Prostate gland (tissue), 2 donors: Measurements from ENCODE around the gene ACIN1. TPM values are rescaled to one million over a fixed set of nuclear protein-coding genes. Genes with fewer than 3 reads are reported as not detected.
A peak's percentile ranks its signal among the peaks of the same experiment; 100 is the strongest.

Experiments used
- DNase-seq: peaks from one replicate; pipeline ENCODE4 v3.0.0-alpha.2; 2019; ENCODE audit warnings: low spot score
- H3K27ac ChIP-seq, 2 donors: fragments of 200-600 bp; sonication (generic); 2 replicates each; pipeline ENCODE4 v1.5.1; 2017 to 2019
- H3K27me3 ChIP-seq: fragments of 200-600 bp; sonication (generic); replicated peaks from 2 replicates; pipeline ENCODE4 v1.5.1; 2019; ENCODE audit not compliant: insufficient read depth
- H3K36me3 ChIP-seq, 2 donors: fragments of 200-600 bp; sonication (generic); 1 replicate in 1 of 2; 2 replicates in 1 of 2; pipeline versions ENCODE4 v1.5.1 to v1.8.1; 2017 to 2019
- H3K4me1 ChIP-seq: fragments of 200-600 bp; sonication (generic); replicated peaks from 2 replicates; pipeline ENCODE4 v1.5.1; 2019
- H3K4me3 ChIP-seq, 2 donors: fragments of 200-600 bp; sonication (generic); 2 replicates each; pipeline ENCODE4 v1.5.1; 2017 to 2019
- H3K9me3 ChIP-seq: fragments of 200-600 bp; sonication (generic); 2 replicates; pipeline ENCODE4 v1.5.1; 2017
- POLR2A ChIP-seq: fragments of 450-650 bp; IDR thresholded peaks from one replicate; pipeline ENCODE4 v1.6.1; 2016; ENCODE audit warnings: antibody characterized with exemption, mild to moderate bottlenecking
- POLR2AphosphoS5 ChIP-seq: sonication (generic); formaldehyde crosslinking; IDR thresholded peaks from one replicate; pipeline ENCODE4 v1.6.1; 2017; ENCODE audit warnings: antibody characterized with exemption
- WGBS: methylation state at CpG from one replicate; pipeline ENCODE4 v1.1.5; 2018; 5-methylcytosine and 5-hydroxymethylcytosine counted together
- intact Hi-C: fragments of 100-400 bp; cut with DNase I; formaldehyde crosslinking; loops from one replicate; pipeline ENCODE4 v1.14.2; 2022
- total RNA-seq, 2 donors: library from RNA; depleted of rRNA; stranded (reverse); fragments of >200 nt; gene quantifications; one replicate each; pipeline ENCODE4 v1.1.0, GENCODE V29; 2016
- TF ChIP-seq, protein P1 (sequence below), 4 experiments: fragments of 200-600 bp in 2 of 4; fragments of 450-650 bp in 2 of 4; sonication (generic) in 2 of 4; IDR thresholded peaks; 1 replicate in 3 of 4; 2 replicates in 1 of 4; pipeline ENCODE4 v1.5.1; 2016 to 2019; ENCODE audit warnings: antibody characterized with exemption in 4 of 4, mild to moderate bottlenecking in 2 of 4, moderate library complexity in 2 of 4

Gene ACIN1, protein sequence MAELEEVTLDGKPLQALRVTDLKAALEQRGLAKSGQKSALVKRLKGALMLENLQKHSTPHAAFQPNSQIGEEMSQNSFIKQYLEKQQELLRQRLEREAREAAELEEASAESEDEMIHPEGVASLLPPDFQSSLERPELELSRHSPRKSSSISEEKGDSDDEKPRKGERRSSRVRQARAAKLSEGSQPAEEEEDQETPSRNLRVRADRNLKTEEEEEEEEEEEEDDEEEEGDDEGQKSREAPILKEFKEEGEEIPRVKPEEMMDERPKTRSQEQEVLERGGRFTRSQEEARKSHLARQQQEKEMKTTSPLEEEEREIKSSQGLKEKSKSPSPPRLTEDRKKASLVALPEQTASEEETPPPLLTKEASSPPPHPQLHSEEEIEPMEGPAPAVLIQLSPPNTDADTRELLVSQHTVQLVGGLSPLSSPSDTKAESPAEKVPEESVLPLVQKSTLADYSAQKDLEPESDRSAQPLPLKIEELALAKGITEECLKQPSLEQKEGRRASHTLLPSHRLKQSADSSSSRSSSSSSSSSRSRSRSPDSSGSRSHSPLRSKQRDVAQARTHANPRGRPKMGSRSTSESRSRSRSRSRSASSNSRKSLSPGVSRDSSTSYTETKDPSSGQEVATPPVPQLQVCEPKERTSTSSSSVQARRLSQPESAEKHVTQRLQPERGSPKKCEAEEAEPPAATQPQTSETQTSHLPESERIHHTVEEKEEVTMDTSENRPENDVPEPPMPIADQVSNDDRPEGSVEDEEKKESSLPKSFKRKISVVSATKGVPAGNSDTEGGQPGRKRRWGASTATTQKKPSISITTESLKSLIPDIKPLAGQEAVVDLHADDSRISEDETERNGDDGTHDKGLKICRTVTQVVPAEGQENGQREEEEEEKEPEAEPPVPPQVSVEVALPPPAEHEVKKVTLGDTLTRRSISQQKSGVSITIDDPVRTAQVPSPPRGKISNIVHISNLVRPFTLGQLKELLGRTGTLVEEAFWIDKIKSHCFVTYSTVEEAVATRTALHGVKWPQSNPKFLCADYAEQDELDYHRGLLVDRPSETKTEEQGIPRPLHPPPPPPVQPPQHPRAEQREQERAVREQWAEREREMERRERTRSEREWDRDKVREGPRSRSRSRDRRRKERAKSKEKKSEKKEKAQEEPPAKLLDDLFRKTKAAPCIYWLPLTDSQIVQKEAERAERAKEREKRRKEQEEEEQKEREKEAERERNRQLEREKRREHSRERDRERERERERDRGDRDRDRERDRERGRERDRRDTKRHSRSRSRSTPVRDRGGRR
- 100 to 1,000 TPM in 1 of 2 donors, 10 to 100 TPM in 1; 86.6 to 168 TPM for total RNA-seq

DNA sequence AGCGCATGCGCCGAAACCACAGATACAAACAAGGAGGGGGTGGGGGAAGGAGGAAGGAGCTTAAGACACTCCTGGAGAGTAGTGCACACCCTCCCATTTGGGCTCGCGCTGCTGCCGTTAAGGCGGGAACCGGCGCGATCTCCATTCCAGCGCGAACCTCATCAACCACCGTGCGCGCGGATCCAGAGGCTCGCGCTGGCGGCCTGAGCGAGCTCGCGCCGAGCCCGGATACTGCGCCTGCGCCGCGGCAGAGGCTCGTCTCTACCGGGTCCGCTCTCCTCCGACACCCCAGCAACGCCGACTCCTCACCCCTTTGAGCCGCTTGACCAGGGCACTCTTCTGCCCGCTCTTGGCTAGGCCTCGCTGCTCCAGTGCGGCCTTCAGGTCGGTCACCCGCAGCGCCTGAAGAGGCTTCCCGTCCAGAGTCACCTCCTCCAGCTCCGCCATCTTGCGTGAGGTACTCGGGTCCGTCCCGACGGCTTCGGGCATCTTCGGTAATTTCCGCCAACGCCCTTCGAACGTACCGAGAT, at the start of gene ACIN1:
Gene ACIN1, minus strand, starts transcription at position 471 of the 530 bp plus-strand sequence. Its CDS starts 24 bp downstream, at position 447.
- peak; percentile 69 for DNase-seq

DNA sequence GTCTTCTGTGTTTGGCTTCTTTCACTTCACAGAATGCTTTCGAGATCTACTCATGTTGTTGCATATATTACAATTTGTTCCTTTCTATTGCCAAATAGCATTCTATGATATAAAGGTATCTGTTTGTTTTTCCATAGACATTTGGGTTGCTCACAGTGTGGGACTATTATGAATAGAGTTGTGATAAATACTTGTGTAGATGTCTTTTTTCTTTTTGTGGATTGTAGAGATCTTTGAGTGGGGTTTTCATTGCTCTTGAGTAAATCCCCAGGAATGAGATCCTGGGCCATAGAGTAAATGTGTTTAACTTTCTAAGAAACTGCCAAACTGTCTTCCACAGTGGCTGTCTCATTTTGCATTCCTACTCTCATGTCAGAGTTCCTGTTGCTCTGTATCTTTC, 49.0 kb upstream of the ACIN1 start:
- H3K4me3 ChIP-seq = no peak overlapping the region
- H3K27ac ChIP-seq = peak overlapping the region in 1 of 2 donors; percentile 47
- peaks cover 3 to 13% of the 10 kb centered on the region in 2 donors for H3K36me3 ChIP-seq
- H3K9me3 ChIP-seq = no peaks in the 10 kb centered on the region
- 15% methylated on average over 1 of the region's 1 CpG for WGBS
- TF ChIP-seq, protein P1, sequence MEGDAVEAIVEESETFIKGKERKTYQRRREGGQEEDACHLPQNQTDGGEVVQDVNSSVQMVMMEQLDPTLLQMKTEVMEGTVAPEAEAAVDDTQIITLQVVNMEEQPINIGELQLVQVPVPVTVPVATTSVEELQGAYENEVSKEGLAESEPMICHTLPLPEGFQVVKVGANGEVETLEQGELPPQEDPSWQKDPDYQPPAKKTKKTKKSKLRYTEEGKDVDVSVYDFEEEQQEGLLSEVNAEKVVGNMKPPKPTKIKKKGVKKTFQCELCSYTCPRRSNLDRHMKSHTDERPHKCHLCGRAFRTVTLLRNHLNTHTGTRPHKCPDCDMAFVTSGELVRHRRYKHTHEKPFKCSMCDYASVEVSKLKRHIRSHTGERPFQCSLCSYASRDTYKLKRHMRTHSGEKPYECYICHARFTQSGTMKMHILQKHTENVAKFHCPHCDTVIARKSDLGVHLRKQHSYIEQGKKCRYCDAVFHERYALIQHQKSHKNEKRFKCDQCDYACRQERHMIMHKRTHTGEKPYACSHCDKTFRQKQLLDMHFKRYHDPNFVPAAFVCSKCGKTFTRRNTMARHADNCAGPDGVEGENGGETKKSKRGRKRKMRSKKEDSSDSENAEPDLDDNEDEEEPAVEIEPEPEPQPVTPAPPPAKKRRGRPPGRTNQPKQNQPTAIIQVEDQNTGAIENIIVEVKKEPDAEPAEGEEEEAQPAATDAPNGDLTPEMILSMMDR (IDR thresholded peaks at IDR 0.05) = no peak
- TF ChIP-seq POLR2A (no peak), POLR2AphosphoS5 (no peak)
- intact Hi-C loops = loop anchor here (5.0 kb wide), 1 partner anchor 38 kb away; the partner anchor contains the start of gene SLC7A8
- DNase-seq = no peak
- H3K4me1 ChIP-seq = no peaks in the 10 kb centered on the region
- H3K27me3 ChIP-seq = no peaks in the 10 kb centered on the region

More for the DNA sequence above, at the start of gene ACIN1:
- WGBS = under 1% methylated on average over 51 of the region's 55 CpGs
- Histone ChIP-seq H3K27me3 (no peaks in the 10 kb centered on the region), H3K4me1 (peaks cover 5% of the 10 kb centered on the region), H3K9me3 (no peaks in the 10 kb centered on the region), H3K36me3 (no peaks in the 10 kb centered on the region), H3K4me3 (peak within 1 kb of the TSS; percentile 84 to 90), H3K27ac (peak within 1 kb of the TSS; percentile 99)
- intact Hi-C loops = no loop called here
- TF ChIP-seq POLR2AphosphoS5 = peak; percentile 29
- peak; percentile 73 for TF ChIP-seq POLR2A
- TF ChIP-seq, protein P1 (IDR thresholded peaks at IDR 0.05) = no peak

DNA sequence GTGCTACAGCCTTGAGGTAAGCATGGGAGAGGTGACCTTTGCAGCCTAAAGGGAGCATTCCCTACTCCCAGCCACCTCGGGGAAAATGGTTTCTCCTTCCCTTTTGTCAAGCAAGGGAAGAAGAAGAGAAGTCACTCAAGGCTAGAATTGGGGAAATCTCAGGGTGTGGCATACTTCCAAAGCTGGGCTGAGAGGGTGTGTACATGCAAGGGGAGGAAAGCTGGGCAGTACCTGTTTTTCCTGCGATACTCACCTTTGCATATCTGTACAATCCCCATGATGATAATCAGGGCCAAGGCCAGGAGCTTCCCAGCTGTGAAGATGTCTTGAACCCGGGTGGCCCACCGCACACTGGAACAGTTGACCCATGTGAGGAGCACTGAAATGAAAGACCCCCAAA, 47.9 kb upstream of the ACIN1 start:
- Histone ChIP-seq H3K36me3 (peaks cover 3 to 13% of the 10 kb centered on the region in 2 donors), H3K27ac (peak overlapping the region; percentile 43 to 47), H3K4me1 (no peaks in the 10 kb centered on the region), H3K4me3 (no peak overlapping the region), H3K27me3 (no peaks in the 10 kb centered on the region), H3K9me3 (no peaks in the 10 kb centered on the region)
- TF ChIP-seq POLR2AphosphoS5 (no peak), POLR2A (no peak)
- TF ChIP-seq, protein P1 (IDR thresholded peaks at IDR 0.05) = no peak
- intact Hi-C loops = loop anchor here (5.0 kb wide), 1 partner anchor 39 kb away; the partner anchor contains the start of gene SLC7A8
- DNase-seq = no peak
- WGBS = 84% methylated on average over 4 of the region's 4 CpGs

DNA sequence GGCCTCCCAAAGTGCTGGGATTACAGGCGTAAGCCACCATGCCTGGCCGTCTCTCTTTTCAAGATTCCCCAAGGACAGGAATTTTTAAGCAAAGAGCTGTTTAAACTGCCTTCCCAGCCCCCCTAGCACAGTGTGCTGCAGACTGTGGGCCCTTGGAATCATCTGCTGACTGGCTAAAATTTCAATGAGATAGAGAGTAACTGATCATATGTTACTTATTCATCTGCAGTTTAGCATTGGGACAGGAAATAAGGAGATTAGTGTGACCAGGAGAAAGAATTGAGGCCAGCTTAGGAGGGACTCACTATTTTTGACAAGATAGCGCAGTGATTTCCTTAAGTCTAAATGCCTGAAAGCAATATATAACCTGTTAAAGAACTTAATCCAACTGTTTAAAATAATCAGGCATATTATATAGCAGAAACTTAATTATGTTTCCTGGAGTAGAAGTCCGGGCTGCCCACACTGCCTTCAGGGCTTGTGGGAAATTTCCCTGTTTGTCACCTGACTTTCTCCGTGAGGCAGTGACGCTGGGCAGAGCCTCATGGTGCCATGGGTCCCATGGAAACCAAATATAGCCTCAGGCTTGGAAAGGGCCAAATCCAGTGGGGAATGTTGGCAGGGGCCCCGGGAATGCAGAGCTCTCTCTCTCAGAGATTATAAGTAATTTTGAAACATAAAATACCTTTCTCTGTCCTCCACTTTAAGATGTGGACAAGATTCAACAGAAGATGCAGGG, 46.9 kb upstream of the ACIN1 start:
- no peaks in the 10 kb centered on the region for H3K4me1 ChIP-seq
- peak; percentile 82 for TF ChIP-seq POLR2AphosphoS5
- TF ChIP-seq, protein P1 (IDR thresholded peaks at IDR 0.05) = no peak
- TF ChIP-seq POLR2A = no peak
- H3K4me3 ChIP-seq = no peak overlapping the region
- intact Hi-C loops = loop anchor here (5.0 kb wide), 1 partner anchor 40 kb away; the partner anchor contains the start of gene SLC7A8
- H3K27me3 ChIP-seq = no peaks in the 10 kb centered on the region
- H3K27ac ChIP-seq = peak overlapping the region; percentile 43 to 47
- peaks cover 3 to 13% of the 10 kb centered on the region in 2 donors for H3K36me3 ChIP-seq
- no peaks in the 10 kb centered on the region for H3K9me3 ChIP-seq
- WGBS = 52% methylated on average over 7 of the region's 7 CpGs
- peak; percentile 69 for DNase-seq
